AG20443 (cell line): ENCODE results near the gene TNC.

Experiments
- DNase-seq: peaks from one replicate; pipeline ENCODE4 v3.0.0; 2012; ENCODE audit warnings: low spot score, mixed read lengths

The TNC gene

GRCh38 chr9:115008536-115009270 is 109.3 kb downstream of the TNC start:
- peak; percentile 86 for DNase-seq

- DNase-seq, result peak; percentile 91
Measured at GRCh38 chr9:115006660-115007059, 111.3 kb downstream of the TNC start.

- DNase-seq, result no peak
Measured at GRCh38 chr9:115005322-115005721, 112.6 kb downstream of the TNC start.

GRCh38 chr9:115004545-115004944 is 113.4 kb downstream of the TNC start:
- no peak for DNase-seq

GRCh38 chr9:115002371-115003120 is 115.4 kb downstream of the TNC start:
- DNase-seq, result peak; percentile 36

- peak; percentile 51 for DNase-seq
Measured at GRCh38 chr9:115000217-115000639, 117.7 kb downstream of the TNC start.

- DNase-seq, result no peak
Measured at GRCh38 chr9:114998326-114998725, 119.6 kb downstream of the TNC start.

GRCh38 chr9:114995681-114996221 is 122.2 kb downstream of the TNC start:
- no peak for DNase-seq

- no peak for DNase-seq
Measured at GRCh38 chr9:114994768-114995167, 123.2 kb downstream of the TNC start.

GRCh38 chr9:114991861-114992260 is 126.1 kb downstream of the TNC start:
- DNase-seq, result no peak

- DNase-seq, result no peak
Measured at GRCh38 chr9:114990901-114991300, 127.1 kb downstream of the TNC start.

- no peak for DNase-seq
Measured at GRCh38 chr9:114989600-114990410, 128.2 kb downstream of the TNC start.

GRCh38 chr9:114988962-114989599 is 128.9 kb downstream of the TNC start:
- DNase-seq, result peak; percentile 30

- DNase-seq, result no peak
Measured at GRCh38 chr9:114987116-114987515, 130.8 kb downstream of the TNC start.

- no peak for DNase-seq
Measured at GRCh38 chr9:114985959-114986501, 131.9 kb downstream of the TNC start.

GRCh38 chr9:114981063-114981462 is 136.9 kb downstream of the TNC start:
- no peak for DNase-seq

- no peak for DNase-seq
Measured at GRCh38 chr9:114973216-114973615, 144.7 kb downstream of the TNC start.

- no peak for DNase-seq
Measured at GRCh38 chr9:114972510-114973136, 145.3 kb downstream of the TNC start.
